Fibroblast of peridontal ligament (primary cell): ENCODE results near the gene SOCS1.
"Not testable (repeated sequence)": the region's sequence is repeated elsewhere in the genome, so short reads cannot be mapped to it uniquely, and the experiment has no call there.

ENCODE experiments used
- DNase-seq: peaks from one replicate; pipeline ENCODE4 v3.0.0-alpha.2; 2010; ENCODE audit errors: extremely low read depth

The SOCS1 gene

GRCh38 chr16:11224894-11225676 lies 30.9 kb downstream of the SOCS1 start:
- no peak for DNase-seq

DNA sequence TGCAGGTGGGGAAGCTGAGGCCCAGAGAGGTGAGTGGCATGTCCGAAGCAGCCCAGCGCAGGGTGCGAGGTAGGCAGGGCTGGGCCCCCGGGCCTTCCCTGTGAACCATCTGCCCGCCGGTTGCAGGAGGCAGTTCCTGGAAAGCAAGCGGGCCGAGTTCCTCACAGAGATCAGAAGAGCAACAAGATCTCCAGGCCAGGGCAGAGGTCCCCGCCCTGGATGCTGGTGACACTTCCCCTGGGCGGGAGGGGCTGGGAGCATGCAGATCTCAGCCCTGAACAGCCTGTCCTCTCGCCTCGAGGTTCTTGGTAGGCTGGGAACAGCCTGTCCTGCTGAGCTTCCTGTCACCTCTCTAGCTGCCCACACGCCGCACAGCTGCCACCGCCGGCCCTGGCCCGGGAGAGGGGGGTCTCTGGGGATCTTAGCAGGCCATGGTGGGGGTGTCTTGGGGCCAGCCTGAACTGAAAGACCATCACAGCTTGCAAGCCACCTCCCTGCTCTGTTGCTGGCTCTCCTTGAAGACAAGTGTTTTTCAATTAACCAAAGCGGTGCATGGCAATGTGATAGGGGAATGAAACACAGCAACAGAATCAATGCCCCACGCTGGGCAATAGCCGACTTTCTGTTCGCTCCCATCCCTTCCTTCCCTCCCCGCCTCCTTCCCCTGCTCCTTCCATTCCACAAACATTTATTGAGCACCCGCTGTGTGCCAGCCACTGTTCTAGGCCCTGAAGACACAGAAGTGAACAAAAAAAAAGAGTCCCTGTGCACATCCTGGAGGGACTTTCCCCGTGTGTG lies 31.7 kb downstream of the SOCS1 start:
- no peak for DNase-seq

DNA sequence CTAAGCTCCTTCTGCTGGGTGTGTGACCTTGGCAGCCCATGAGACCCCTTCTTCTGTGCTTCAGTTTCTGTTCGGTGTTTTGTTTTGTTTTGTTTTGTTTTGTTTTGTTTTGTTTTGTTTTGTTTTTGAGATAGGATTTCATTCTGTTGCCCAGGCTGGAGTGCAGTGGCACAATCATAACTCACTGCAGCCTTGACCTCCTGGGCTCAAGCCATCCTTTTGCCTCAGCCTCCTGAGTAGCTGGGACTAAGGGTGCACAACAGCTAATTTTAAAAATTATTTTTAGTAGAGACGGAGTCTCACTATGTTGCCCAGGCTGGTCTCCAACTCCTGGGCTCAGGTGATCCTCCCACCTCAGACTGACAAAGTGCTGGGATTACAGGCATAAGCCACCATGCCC lies 35.5 kb downstream of the SOCS1 start:
- DNase-seq = not testable (repeated sequence)

GRCh38 chr16:11219178-11219577 lies 36.8 kb downstream of the SOCS1 start:
- no peak for DNase-seq

- DNase-seq = no peak
Measured at GRCh38 chr16:11218604-11218962, 37.4 kb downstream of the SOCS1 start.

DNA sequence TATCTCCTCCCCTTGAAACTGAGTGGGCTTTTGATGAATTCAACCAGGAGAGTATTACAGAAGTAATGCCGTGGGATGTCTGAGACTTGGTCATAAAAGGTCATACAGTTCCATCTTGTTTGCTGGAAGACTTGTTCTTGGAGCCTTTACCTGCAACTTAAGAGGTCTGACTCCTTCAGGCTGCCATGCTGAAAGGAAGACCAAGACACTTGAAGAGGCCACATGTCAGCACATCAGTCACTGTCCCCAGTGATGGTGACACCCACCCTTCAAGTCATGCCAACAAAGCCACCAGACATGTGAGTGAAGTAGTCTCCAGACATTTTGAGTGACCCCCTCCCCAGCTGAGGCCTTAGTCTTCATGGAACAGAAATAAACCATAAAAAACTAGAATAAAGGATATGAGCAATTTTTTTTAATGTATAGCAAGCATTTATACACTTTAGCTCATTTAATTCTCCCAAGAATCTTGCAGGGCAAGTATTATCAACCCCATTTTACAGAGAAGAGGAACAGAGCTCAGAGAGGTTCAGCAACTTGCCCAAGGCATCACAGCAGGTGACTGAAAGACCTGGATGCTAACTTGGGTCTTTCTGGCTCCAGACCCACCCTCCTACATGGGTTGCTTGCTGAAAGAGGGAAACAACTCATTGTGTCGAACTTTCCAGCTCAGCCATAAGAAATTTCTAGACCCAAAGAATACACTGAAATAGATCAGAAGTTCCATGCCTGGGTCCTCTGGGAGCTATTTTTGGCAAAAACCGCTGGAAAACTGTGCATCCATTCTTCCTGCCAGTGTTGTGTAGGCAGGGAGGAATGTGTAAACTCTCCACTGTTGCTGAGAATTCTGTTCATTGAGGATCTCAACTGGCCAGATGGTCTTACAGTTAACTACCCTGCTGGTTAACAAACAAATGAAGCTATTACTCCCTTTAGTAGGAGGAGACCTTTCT lies 38.1 kb downstream of the SOCS1 start:
- peak; percentile 64 for DNase-seq

DNA sequence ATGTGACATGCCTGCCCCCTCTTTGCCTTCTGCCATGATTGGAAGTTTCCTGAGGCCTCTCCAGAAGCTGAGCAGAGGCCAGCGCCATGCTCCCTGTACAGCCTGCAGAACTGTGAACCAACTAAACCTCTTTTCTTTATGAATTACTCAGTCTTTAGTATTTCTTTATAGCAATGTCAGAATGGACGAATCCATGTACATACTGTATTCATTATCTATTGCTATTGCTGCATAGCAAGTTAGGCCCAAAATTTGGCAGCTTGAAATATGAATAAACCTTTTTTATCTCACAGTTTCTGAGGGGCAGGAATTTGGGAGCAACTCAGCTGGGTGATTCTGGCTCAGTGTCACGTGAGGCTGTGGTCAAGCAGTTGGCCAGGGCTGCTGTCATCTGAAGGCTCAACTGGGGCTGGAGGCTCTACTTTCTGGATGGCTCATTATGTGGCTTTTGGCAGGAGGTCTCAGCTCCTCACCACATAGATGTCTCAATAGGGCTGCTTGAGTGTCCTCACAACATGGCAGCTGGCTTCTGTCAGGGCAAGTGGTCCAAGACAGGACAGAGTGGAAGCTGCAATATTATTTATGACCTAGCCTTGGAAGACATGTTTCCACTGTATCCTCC lies 40.0 kb downstream of the SOCS1 start:
- DNase-seq = peak; percentile 23

GRCh38 chr16:11213799-11214198 lies 42.2 kb downstream of the SOCS1 start:
- DNase-seq = no peak

DNA sequence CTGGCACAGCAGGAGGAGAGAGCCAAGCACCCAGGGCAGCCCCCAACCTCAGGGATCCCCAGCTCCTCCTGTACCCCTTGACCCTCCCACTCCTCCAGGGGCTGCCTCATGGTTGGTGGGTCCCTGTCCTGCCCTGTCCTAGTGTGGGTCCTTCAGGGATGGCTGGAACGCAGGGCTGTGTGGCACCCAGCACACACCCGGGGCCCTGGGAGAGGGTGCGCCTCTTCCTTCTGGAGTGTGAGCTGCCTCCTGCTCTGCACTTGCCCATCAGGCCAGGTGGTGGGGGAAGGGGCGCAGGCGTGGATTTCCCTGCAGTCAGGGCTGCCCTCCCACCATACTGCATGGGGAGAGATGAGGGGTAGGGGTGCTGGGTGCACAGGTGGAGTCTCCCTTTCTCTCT lies 42.6 kb downstream of the SOCS1 start:
- no peak for DNase-seq

- no peak for DNase-seq
Measured at GRCh38 chr16:11212798-11213196, 43.2 kb downstream of the SOCS1 start.

- no peak for DNase-seq
Measured at GRCh38 chr16:11211977-11212797, 43.8 kb downstream of the SOCS1 start.

- DNase-seq = no peak
Measured at GRCh38 chr16:11211061-11211976, 44.7 kb downstream of the SOCS1 start.

GRCh38 chr16:11210260-11210659 lies 45.7 kb downstream of the SOCS1 start:
- no peak for DNase-seq

GRCh38 chr16:11208916-11209665 lies 46.9 kb downstream of the SOCS1 start:
- DNase-seq = no peak

DNA sequence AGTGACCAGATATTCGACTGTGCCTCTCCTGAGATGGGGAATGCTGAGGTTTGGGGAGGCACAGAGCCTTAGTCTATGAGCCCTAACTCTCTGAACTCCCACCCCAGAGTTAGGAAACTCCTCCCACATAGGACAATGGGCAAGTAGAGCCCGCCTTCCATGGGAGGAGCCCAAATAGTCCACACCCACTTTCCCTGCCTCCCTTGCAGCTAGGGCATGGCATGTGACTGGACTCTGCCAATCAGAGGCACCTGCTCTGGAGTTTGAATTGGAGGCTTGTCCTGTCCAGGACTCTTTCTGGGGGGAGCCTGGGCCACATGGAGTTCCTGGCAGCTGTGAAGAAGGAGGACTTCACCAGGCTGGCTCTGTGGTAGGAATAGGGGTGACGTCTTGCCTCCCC lies 48.4 kb downstream of the SOCS1 start:
- no peak for DNase-seq

DNA sequence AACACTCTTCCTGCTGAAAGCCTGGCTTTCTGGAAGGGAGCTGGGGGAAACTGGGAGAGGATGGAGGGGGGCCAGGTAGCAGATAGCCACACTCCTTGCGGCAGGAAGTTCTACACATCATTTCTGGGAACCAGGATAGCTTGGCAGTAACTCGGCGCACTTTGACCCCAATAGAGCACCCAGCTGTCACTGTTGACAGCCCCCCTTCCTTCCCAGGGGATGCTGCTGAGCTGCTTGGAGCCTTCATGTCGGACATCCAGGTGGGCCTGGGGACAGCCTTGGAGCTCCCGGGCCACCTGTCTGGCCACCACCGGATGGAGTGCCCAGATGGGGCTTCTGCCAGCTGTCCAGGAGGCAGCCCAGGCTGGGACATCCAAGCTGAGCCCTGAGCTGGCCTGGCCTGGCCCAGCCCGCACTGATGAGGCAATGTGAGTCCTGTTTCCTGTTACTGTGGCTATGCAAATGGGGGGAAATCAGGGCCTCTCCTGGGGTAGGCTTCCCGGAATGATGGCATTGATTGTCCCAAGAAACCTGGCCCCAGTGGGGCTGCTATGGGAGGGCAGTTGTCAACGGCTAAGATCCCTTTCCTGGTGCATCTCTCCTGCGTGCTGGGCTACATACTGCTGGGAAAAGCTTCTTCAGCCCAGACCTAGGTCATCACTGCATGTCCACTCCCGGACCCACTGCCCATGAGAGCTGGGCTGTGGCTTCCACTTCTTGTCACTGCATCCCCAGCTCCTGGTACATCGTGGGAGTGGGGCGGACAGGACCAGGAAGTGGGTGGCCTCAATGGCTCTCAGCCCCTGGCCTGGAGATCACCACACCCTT lies 50.0 kb downstream of the SOCS1 start:
- DNase-seq = no peak

GRCh38 chr16:11205065-11205699 lies 50.8 kb downstream of the SOCS1 start:
- no peak for DNase-seq
